ENCODE measurements around the gene RPS24. TPM values are rescaled to one million over a fixed set of nuclear protein-coding genes. Genes with fewer than 3 reads are reported as not detected.

RPS24 gene
- total and polyA plus RNA-seq, 3 donors from 2014 or later: 971 to 1,548 (median 1,406) TPM

- no peak overlapping the region for H3K27ac ChIP-seq
- H3K27me3 ChIP-seq: no peaks in the 10 kb centered on the region
- H3K36me3 ChIP-seq (ENCODE audit: low read depth, missing control alignments): no peaks in the 10 kb centered on the region
- intact Hi-C loops (cut with DNase I; ENCODE audit: low total_unique reads): no loop called here
- WGBS, 2 donors: 54% methylated on average over 1 of the region's 1 CpG
- no peak for DNase-seq
- H3K4me1 ChIP-seq: no peaks in the 10 kb centered on the region
- H3K9me3 ChIP-seq: no peaks in the 10 kb centered on the region
- no peak overlapping the region for H3K4me3 ChIP-seq
- no peak for TF ChIP-seq POLR2A (IDR thresholded peaks at IDR 0.05)
- no peak for TF ChIP-seq CTCF (IDR thresholded peaks at IDR 0.05)
These were observed 20.1 kb upstream of the RPS24 start for GRCh38 chr10:78013564-78013963.

- no peak overlapping the region for H3K27ac ChIP-seq
- TF ChIP-seq POLR2A (IDR thresholded peaks at IDR 0.05) (no peak), CTCF (IDR thresholded peaks at IDR 0.05) (no peak)
- no peak overlapping the region for H3K4me3 ChIP-seq
- H3K36me3 ChIP-seq (ENCODE audit: low read depth, missing control alignments): no peaks in the 10 kb centered on the region
- intact Hi-C loops (cut with DNase I; ENCODE audit: low total_unique reads): no loop called here
- H3K27me3 ChIP-seq: no peaks in the 10 kb centered on the region
- no peaks in the 10 kb centered on the region for H3K9me3 ChIP-seq
- no peak for DNase-seq
- WGBS, 2 donors: 55 to 58% methylated on average over 5 of the region's 5 CpGs
- H3K4me1 ChIP-seq: no peaks in the 10 kb centered on the region
These were observed 18.1 kb upstream of the RPS24 start for GRCh38 chr10:78015546-78015945.

- Histone ChIP-seq H3K9me3 (no peaks in the 10 kb centered on the region), H3K27me3 (no peaks in the 10 kb centered on the region), H3K36me3 (ENCODE audit: low read depth, missing control alignments) (no peaks in the 10 kb centered on the region), H3K4me1 (no peaks in the 10 kb centered on the region), H3K27ac (no peak overlapping the region), H3K4me3 (no peak overlapping the region)
- no peak for DNase-seq
- 83 to 85% methylated on average over 5 of the region's 5 CpGs for WGBS, 2 donors
- intact Hi-C loops (cut with DNase I; ENCODE audit: low total_unique reads): no loop called here
- TF ChIP-seq POLR2A (IDR thresholded peaks at IDR 0.05) (no peak), CTCF (IDR thresholded peaks at IDR 0.05) (no peak)
These were observed 15.8 kb upstream of the RPS24 start for GRCh38 chr10:78017856-78018255.

GRCh38 chr10:78019264-78019663 lies 14.4 kb upstream of the RPS24 start:
- H3K9me3 ChIP-seq: no peaks in the 10 kb centered on the region
- no peak for DNase-seq
- no peak for TF ChIP-seq POLR2A (IDR thresholded peaks at IDR 0.05)
- TF ChIP-seq CTCF (IDR thresholded peaks at IDR 0.05): no peak
- H3K4me1 ChIP-seq: no peaks in the 10 kb centered on the region
- no peak overlapping the region for H3K4me3 ChIP-seq
- no peaks in the 10 kb centered on the region for H3K27me3 ChIP-seq
- H3K36me3 ChIP-seq (ENCODE audit: low read depth, missing control alignments): no peaks in the 10 kb centered on the region
- 92 to 94% methylated on average over 3 of the region's 3 CpGs for WGBS, 2 donors
- intact Hi-C loops (cut with DNase I; ENCODE audit: low total_unique reads): no loop called here
- no peak overlapping the region for H3K27ac ChIP-seq

GRCh38 chr10:78021201-78021600 lies 12.5 kb upstream of the RPS24 start:
- H3K4me3 ChIP-seq: no peak overlapping the region
- no peaks in the 10 kb centered on the region for H3K9me3 ChIP-seq
- no peaks in the 10 kb centered on the region for H3K4me1 ChIP-seq
- no peak overlapping the region for H3K27ac ChIP-seq
- DNase-seq: no peak
- intact Hi-C loops (cut with DNase I; ENCODE audit: low total_unique reads): loop anchor here (10.0 kb wide), 1 partner anchor 176 kb away; no protein-coding TSS in a partner anchor
- H3K27me3 ChIP-seq: no peaks in the 10 kb centered on the region
- 75 to 92% methylated on average over 2 of the region's 2 CpGs for WGBS, 2 donors
- H3K36me3 ChIP-seq (ENCODE audit: low read depth, missing control alignments): no peaks in the 10 kb centered on the region
- TF ChIP-seq CTCF (IDR thresholded peaks at IDR 0.05) (no peak), POLR2A (IDR thresholded peaks at IDR 0.05) (no peak)

All from testis (tissue), 3 donors.